OCI-LY3 (cell line): ENCODE measurements around the gene DEFB131B.
A peak's percentile ranks its signal among the peaks of the same experiment; 100 is the strongest.

Experiments
- H2AFZ ChIP-seq: fragments of 200-600, 300-600 bp; shearing (Covaris generic); 2 replicates; pipeline ENCODE4 v1.6.0; 2014; ENCODE audit warnings: antibody characterized with exemption, low read depth, low read length
- H3K27ac ChIP-seq: fragments of 200-600, 300-600 bp; sonication (generic); 2 replicates; pipeline ENCODE4 v1.5.1; 2014; ENCODE audit warnings: mild to moderate bottlenecking, low read length, moderate library complexity, mixed read lengths
- H3K27me3 ChIP-seq: fragments of 200-600, 300-600 bp; sonication (generic); 2 replicates; pipeline ENCODE4 v1.6.1; 2014; ENCODE audit warnings: low read depth, low read length, mixed read lengths
- H3K36me3 ChIP-seq: fragments of 200-600, 300-600 bp; sonication (generic); replicated peaks from 2 replicates; pipeline ENCODE3; 2014; ENCODE audit warnings: low read depth, low read length, mixed read lengths
- H3K4me1 ChIP-seq: fragments of 300-600, 200-600 bp; sonication (generic); 2 replicates; pipeline ENCODE4 v1.6.1; 2014; ENCODE audit warnings: low read length, mixed read lengths
- H3K4me2 ChIP-seq: fragments of 200-600, 300-600 bp; sonication (generic); 2 replicates; pipeline ENCODE4 v1.6.1; 2014; ENCODE audit warnings: low read length, mixed read lengths
- H3K4me3 ChIP-seq: fragments of 300-600, 200-600 bp; sonication (generic); 2 replicates; pipeline ENCODE4 v1.5.1; 2014; ENCODE audit warnings: antibody characterized with exemption, mild to moderate bottlenecking, low read length, moderate library complexity
- H3K79me2 ChIP-seq: fragments of 300-600, 200-600 bp; shearing (Covaris generic); 2 replicates; pipeline ENCODE4 v1.6.1; 2014; ENCODE audit warnings: mild to moderate bottlenecking, low read length, mixed read lengths
- H3K9ac ChIP-seq: fragments of 300-600, 200-600 bp; shearing (Covaris generic); 2 replicates; pipeline ENCODE4 v1.6.0; 2014; ENCODE audit warnings: mild to moderate bottlenecking, low read length, moderate library complexity
- H3K9me3 ChIP-seq: fragments of 200-600, 300-600 bp; shearing (Covaris generic); 2 replicates; pipeline ENCODE4 v1.6.1; 2014; ENCODE audit warnings: low read length, mixed read lengths; ENCODE audit not compliant: insufficient read depth
- H4K20me1 ChIP-seq: fragments of 200-600, 300-600 bp; sonication (generic); 2 replicates; pipeline ENCODE4 v1.6.1; 2016; ENCODE audit warnings: low read length, mixed read lengths; ENCODE audit not compliant: insufficient read depth
- EZH2phosphoT487 ChIP-seq: fragments of 200-600 bp; shearing (Covaris generic); IDR thresholded peaks from 2 replicates; pipeline ENCODE4 v1.6.1; 2018; ENCODE audit warnings: antibody characterized with exemption, mixed run types, low read depth
- TF ChIP-seq, protein P1 (sequence below): fragments of 200-600, 300-600 bp; sonication (generic); IDR thresholded peaks from 2 replicates; pipeline ENCODE4 v1.5.1; 2014; ENCODE audit warnings: antibody characterized with exemption, low read length, low read depth

The DEFB131B gene

DNA sequence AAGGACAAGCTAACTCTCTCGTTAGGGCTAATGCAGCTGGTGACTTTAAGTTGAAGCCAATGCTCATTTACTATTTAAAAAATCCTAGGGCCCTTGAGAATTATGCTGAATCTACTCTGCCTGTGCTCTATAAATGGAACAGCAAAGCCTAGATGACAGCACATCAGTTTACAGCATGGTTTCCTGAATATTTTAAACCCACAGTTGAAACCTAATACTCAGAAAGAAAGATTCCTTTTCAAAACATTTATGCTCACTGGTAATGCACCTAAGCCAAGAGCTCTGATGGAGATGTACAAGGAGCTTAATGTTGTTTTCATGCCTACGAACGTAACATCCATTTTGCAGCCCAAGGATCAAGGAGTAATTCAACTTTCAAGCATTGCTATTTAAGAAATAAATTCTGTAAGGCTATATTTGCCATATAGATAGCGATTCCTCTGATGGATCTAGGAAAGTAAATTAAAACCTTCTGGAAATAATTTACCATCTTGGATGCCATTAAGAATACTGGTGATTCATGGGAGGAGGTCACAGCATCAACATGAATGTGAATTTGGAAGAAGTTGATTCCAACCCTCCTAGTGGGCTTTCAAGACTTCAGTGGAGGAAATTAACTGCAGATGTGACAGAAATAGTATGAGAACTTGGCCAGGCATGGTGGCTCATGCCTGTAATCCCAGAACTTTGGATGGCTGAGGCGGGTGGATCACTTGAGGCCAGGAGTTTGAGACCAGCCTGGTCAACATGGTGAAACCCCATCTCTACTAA is 35.7 kb downstream of the DEFB131B start:
- Histone ChIP-seq H3K36me3 (peaks cover 21% of the 10 kb centered on the region), H3K79me2 (no peaks in the 10 kb centered on the region), H3K27ac (no peak overlapping the region), H3K4me1 (peaks cover 10% of the 10 kb centered on the region), H4K20me1 (no peaks in the 10 kb centered on the region), H3K9me3 (no peaks in the 10 kb centered on the region), H3K9ac (no peak overlapping the region), H2AFZ (no peak overlapping the region), H3K27me3 (no peaks in the 10 kb centered on the region), H3K4me2 (no peak overlapping the region), H3K4me3 (no peak overlapping the region)
- TF ChIP-seq EZH2phosphoT487 = no peak
- TF ChIP-seq, protein P1, sequence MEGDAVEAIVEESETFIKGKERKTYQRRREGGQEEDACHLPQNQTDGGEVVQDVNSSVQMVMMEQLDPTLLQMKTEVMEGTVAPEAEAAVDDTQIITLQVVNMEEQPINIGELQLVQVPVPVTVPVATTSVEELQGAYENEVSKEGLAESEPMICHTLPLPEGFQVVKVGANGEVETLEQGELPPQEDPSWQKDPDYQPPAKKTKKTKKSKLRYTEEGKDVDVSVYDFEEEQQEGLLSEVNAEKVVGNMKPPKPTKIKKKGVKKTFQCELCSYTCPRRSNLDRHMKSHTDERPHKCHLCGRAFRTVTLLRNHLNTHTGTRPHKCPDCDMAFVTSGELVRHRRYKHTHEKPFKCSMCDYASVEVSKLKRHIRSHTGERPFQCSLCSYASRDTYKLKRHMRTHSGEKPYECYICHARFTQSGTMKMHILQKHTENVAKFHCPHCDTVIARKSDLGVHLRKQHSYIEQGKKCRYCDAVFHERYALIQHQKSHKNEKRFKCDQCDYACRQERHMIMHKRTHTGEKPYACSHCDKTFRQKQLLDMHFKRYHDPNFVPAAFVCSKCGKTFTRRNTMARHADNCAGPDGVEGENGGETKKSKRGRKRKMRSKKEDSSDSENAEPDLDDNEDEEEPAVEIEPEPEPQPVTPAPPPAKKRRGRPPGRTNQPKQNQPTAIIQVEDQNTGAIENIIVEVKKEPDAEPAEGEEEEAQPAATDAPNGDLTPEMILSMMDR = no peak

- Histone ChIP-seq H3K27ac (no peak overlapping the region), H3K4me2 (no peak overlapping the region), H3K27me3 (no peaks in the 10 kb centered on the region), H4K20me1 (no peaks in the 10 kb centered on the region), H3K9ac (no peak overlapping the region), H3K9me3 (no peaks in the 10 kb centered on the region), H2AFZ (no peak overlapping the region), H3K4me1 (peaks cover 10% of the 10 kb centered on the region), H3K4me3 (no peak overlapping the region), H3K79me2 (no peaks in the 10 kb centered on the region), H3K36me3 (peaks cover 21% of the 10 kb centered on the region)
- TF ChIP-seq EZH2phosphoT487 = no peak
- TF ChIP-seq, protein P1 = no peak
Observed at GRCh38 chr11:71914617-71915189, 36.5 kb downstream of the DEFB131B start.

DNA sequence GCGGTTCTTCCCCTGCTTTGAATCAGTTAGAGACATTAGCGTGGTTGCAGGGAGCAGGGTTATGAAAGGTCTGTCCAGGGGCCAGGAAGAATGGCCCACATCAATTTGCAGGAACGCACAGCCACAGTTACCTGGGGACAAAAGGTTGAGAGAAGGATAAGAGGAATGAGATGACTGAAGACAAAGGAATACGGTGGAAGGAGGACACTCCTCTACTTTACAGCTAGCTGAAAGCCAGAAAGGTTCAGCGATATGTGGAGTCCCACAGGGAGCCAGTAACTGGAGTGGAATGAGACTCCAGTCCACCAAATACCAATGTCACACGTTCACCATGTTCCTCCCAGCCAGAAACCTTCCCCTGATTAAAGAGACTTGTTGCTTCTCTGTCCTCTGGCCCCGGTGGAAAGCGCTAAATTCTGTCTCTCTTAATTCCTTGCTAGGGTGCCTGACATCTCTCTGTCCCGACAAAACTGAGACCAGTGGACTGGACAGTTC is 39.4 kb downstream of the DEFB131B start:
- Histone ChIP-seq H3K36me3 (peaks cover 21% of the 10 kb centered on the region), H3K79me2 (no peaks in the 10 kb centered on the region), H3K4me2 (no peak overlapping the region), H4K20me1 (no peaks in the 10 kb centered on the region), H3K4me1 (no peaks in the 10 kb centered on the region), H3K9me3 (no peaks in the 10 kb centered on the region), H3K27ac (no peak overlapping the region), H2AFZ (no peak overlapping the region), H3K9ac (no peak overlapping the region), H3K27me3 (no peaks in the 10 kb centered on the region), H3K4me3 (no peak overlapping the region)
- TF ChIP-seq, protein P1 = no peak
- no peak for TF ChIP-seq EZH2phosphoT487

GRCh38 chr11:71927820-71928736 is 49.8 kb downstream of the DEFB131B start, which contains the start of gene XNDC1N:
Gene XNDC1N (minus strand): TSS chr11:71928594. CDS start chr11:71923353, 5,241 bp downstream.
- peaks cover 11% of the 10 kb centered on the region for H3K36me3 ChIP-seq
- H4K20me1 ChIP-seq = 0 out of 2 replicates have a peak, but pooled peaks cover 2% of the 10 kb centered on the region
- peak within 1 kb of the TSS; percentile 88 for H3K4me2 ChIP-seq
- H3K27ac ChIP-seq = peak within 1 kb of the TSS; percentile 74
- H3K4me3 ChIP-seq = peak within 1 kb of the TSS; percentile 84
- TF ChIP-seq EZH2phosphoT487 = no peak
- TF ChIP-seq, protein P1 = no peak
- H3K9me3 ChIP-seq = no peaks in the 10 kb centered on the region
- peak within 1 kb of the TSS; percentile 70 for H3K9ac ChIP-seq
- H2AFZ ChIP-seq = peak within 1 kb of the TSS; percentile 55
- H3K4me1 ChIP-seq = peaks cover 40% of the 10 kb centered on the region
- no peaks in the 10 kb centered on the region for H3K27me3 ChIP-seq
- H3K79me2 ChIP-seq = peaks cover 57% of the 10 kb centered on the region
